Panc1 (cell line): ENCODE data around the gene EBP. TPM values are rescaled to one million over a fixed set of nuclear protein-coding genes. Genes with fewer than 3 reads are reported as not detected.

Source experiments
- ATAC-seq: fragments of 200-7000 bp; cut with Tn5 transposase; 2 replicates; pipeline ENCODE4 v1.9.1; 2020; ENCODE audit warnings: mild to moderate bottlenecking, moderate library complexity
- BruUV-seq: library from RNA; stranded (reverse); fragments of 400-500 nt; replicated peaks from 2 replicates; lab custom pipeline; 2021; lab: Mats Ljungman, UMichigan
- CTCF ChIA-PET: fragments of 300-600 bp; sonication (Branson Sonifier 250); formaldehyde crosslinking; loops from one replicate; lab custom pipeline; 2022; ENCODE audit warnings: antibody characterized with exemption; lab: Charles Lee
- POLR2A ChIA-PET: fragments of 300-600 bp; sonication (Branson Sonifier 250); formaldehyde crosslinking; loops from one replicate; lab custom pipeline; 2022; ENCODE audit warnings: antibody characterized with exemption; lab: Charles Lee
- DNase-seq: peaks from one replicate; pipeline ENCODE4 v3.0.0-alpha.2; 2010; ENCODE audit warnings: low read depth, low spot score
- H3K27ac ChIP-seq: 2 replicates; pipeline ENCODE4 v1.5.1; 2011; ENCODE audit warnings: mild to moderate bottlenecking, low read length, inconsistent platforms
- H3K27me3 ChIP-seq: fragments of 200-500 bp; sonication (Bioruptor generic); 2 replicates; pipeline ENCODE4 v1.6.0; 2014; ENCODE audit warnings: low read length, inconsistent platforms; ENCODE audit not compliant: control insufficient read depth, insufficient read depth
- H3K36me3 ChIP-seq: fragments of 200-500 bp; sonication (Bioruptor generic); 2 replicates; pipeline ENCODE4 v1.5.1; 2014; ENCODE audit warnings: inconsistent platforms, mild to moderate bottlenecking, low read length, moderate library complexity; ENCODE audit not compliant: control insufficient read depth, insufficient read depth
- H3K4me1 ChIP-seq: 2 replicates; pipeline ENCODE4 v1.5.1; 2011; ENCODE audit warnings: inconsistent platforms, mild to moderate bottlenecking, low read length, moderate library complexity; ENCODE audit not compliant: control insufficient read depth, insufficient read depth
- H3K4me3 ChIP-seq, 2 experiments: 2 replicates each; pipeline ENCODE4 v1.5.1; 2011 to 2012; ENCODE audit warnings: low read depth in 2 of 2, low read length in 2 of 2, mild to moderate bottlenecking in 2 of 2, inconsistent platforms in 1 of 2, moderate library complexity in 1 of 2
- H3K9me3 ChIP-seq: fragments of 200-500 bp; sonication (Bioruptor generic); 2 replicates; pipeline ENCODE4 v1.5.1; 2014; ENCODE audit warnings: low read depth, mild to moderate bottlenecking, inconsistent platforms, low read length, moderate library complexity; ENCODE audit not compliant: control insufficient read depth, insufficient read depth
- POLR2AphosphoS5 ChIP-seq: IDR thresholded peaks from 2 replicates; pipeline ENCODE4 v1.6.1; 2012; ENCODE audit warnings: mild to moderate bottlenecking, low read depth, low read length, moderate library complexity
- SIN3A ChIP-seq: IDR thresholded peaks from 2 replicates; pipeline ENCODE4 v1.6.1; 2012; ENCODE audit warnings: low read depth, mild to moderate bottlenecking, low read length, moderate library complexity, borderline replicate concordance; ENCODE audit not compliant: insufficient read depth
- TCF7L2 ChIP-seq: IDR thresholded peaks from 2 replicates; pipeline ENCODE4 v1.6.1; 2011; ENCODE audit warnings: mild to moderate bottlenecking, low read depth, low read length, inconsistent platforms
- in situ Hi-C: cut with HindIII; loops from 2 replicates; pipeline ENCODE4 v1.10.0; 2016; ENCODE audit warnings: low sequenced_read_pairs, low pct_unique_long_range_greater_than_20kb
- intact Hi-C: fragments of 100-400 bp; cut with micrococcal nuclease; formaldehyde crosslinking; loops from one replicate; pipeline ENCODE4 v1.10.0; 2022; ENCODE audit not compliant: unreplicated experiment
- total RNA-seq: library from RNA; stranded (reverse); gene quantifications from one replicate; pipeline ENCODE4 v1.2.1, GENCODE V29; 2021; ENCODE audit not compliant: unreplicated experiment
- TF ChIP-seq, protein P1 (sequence below), 2 experiments: IDR thresholded peaks; 2 replicates each; pipeline ENCODE4 v1.6.1; 2011 to 2012; ENCODE audit warnings: low read depth in 2 of 2, control low read depth in 1 of 2, low read length in 1 of 2, mild to moderate bottlenecking in 1 of 2, moderate library complexity in 1 of 2; ENCODE audit not compliant: insufficient read depth in 1 of 2
- TF ChIP-seq, protein P2 (sequence below): fragments of 450-650 bp; IDR thresholded peaks from 2 replicates; pipeline ENCODE4 v1.5.1; 2017; ENCODE audit warnings: mild to moderate bottlenecking

Gene EBP
- total RNA-seq, 1 experiment from 2014 or later: 157 TPM

GRCh38 chrX:48559636-48560035, 38.0 kb downstream of the EBP start:
- DNase-seq (no peak), ATAC-seq (no peak)
- H3K36me3 ChIP-seq: 0 out of 2 replicates have a peak, but pooled peaks cover 1% of the 10 kb centered on the region
- TF ChIP-seq SIN3A (no peak), TCF7L2 (no peak), POLR2AphosphoS5 (no peak)
- TF ChIP-seq, protein P1, sequence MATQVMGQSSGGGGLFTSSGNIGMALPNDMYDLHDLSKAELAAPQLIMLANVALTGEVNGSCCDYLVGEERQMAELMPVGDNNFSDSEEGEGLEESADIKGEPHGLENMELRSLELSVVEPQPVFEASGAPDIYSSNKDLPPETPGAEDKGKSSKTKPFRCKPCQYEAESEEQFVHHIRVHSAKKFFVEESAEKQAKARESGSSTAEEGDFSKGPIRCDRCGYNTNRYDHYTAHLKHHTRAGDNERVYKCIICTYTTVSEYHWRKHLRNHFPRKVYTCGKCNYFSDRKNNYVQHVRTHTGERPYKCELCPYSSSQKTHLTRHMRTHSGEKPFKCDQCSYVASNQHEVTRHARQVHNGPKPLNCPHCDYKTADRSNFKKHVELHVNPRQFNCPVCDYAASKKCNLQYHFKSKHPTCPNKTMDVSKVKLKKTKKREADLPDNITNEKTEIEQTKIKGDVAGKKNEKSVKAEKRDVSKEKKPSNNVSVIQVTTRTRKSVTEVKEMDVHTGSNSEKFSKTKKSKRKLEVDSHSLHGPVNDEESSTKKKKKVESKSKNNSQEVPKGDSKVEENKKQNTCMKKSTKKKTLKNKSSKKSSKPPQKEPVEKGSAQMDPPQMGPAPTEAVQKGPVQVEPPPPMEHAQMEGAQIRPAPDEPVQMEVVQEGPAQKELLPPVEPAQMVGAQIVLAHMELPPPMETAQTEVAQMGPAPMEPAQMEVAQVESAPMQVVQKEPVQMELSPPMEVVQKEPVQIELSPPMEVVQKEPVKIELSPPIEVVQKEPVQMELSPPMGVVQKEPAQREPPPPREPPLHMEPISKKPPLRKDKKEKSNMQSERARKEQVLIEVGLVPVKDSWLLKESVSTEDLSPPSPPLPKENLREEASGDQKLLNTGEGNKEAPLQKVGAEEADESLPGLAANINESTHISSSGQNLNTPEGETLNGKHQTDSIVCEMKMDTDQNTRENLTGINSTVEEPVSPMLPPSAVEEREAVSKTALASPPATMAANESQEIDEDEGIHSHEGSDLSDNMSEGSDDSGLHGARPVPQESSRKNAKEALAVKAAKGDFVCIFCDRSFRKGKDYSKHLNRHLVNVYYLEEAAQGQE (IDR thresholded peaks at IDR 0.05; ENCODE audit: insufficient read depth in 1 of 2, low read depth in 2 of 2, low read length in 1 of 2): no peak
- TF ChIP-seq, protein P2, sequence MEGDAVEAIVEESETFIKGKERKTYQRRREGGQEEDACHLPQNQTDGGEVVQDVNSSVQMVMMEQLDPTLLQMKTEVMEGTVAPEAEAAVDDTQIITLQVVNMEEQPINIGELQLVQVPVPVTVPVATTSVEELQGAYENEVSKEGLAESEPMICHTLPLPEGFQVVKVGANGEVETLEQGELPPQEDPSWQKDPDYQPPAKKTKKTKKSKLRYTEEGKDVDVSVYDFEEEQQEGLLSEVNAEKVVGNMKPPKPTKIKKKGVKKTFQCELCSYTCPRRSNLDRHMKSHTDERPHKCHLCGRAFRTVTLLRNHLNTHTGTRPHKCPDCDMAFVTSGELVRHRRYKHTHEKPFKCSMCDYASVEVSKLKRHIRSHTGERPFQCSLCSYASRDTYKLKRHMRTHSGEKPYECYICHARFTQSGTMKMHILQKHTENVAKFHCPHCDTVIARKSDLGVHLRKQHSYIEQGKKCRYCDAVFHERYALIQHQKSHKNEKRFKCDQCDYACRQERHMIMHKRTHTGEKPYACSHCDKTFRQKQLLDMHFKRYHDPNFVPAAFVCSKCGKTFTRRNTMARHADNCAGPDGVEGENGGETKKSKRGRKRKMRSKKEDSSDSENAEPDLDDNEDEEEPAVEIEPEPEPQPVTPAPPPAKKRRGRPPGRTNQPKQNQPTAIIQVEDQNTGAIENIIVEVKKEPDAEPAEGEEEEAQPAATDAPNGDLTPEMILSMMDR: no peak
- no peaks in the 10 kb centered on the region for H3K4me1 ChIP-seq
- POLR2A ChIA-PET: interaction anchor here (0.6 kb wide), 1 partner anchor 1177 kb away, joined by 3 read pairs; no protein-coding TSS in a partner anchor
- intact Hi-C loops: no loop called here
- no peaks in the 10 kb centered on the region for H3K27me3 ChIP-seq
- CTCF ChIA-PET: no interaction called here
- H3K4me3 ChIP-seq: no peak overlapping the region
- in situ Hi-C loops: no loop called here
- H3K9me3 ChIP-seq: no peaks in the 10 kb centered on the region
- H3K27ac ChIP-seq: no peak overlapping the region
- no TSS peak for BruUV-seq

GRCh38 chrX:48560056-48560455, 38.4 kb downstream of the EBP start:
- ChIA-PET CTCF (no interaction called here), POLR2A (interaction anchor here (0.6 kb wide), 1 partner anchor 1177 kb away, joined by 3 read pairs; no protein-coding TSS in a partner anchor)
- H3K27me3 ChIP-seq: no peaks in the 10 kb centered on the region
- H3K27ac ChIP-seq: no peak overlapping the region
- TF ChIP-seq TCF7L2 (no peak), POLR2AphosphoS5 (no peak)
- TF ChIP-seq, protein P2: no peak
- TF ChIP-seq, protein P1 (IDR thresholded peaks at IDR 0.05; ENCODE audit: insufficient read depth in 1 of 2, low read depth in 2 of 2, low read length in 1 of 2): no peak
- H3K4me3 ChIP-seq: no peak overlapping the region
- no peaks in the 10 kb centered on the region for H3K4me1 ChIP-seq
- BruUV-seq: no TSS peak
- in situ Hi-C loops (no loop called here), intact Hi-C loops (no loop called here)
- no peak for ATAC-seq
- DNase-seq: no peak
- no peaks in the 10 kb centered on the region for H3K9me3 ChIP-seq
- H3K36me3 ChIP-seq: no peaks in the 10 kb centered on the region
